Lung (tissue), 12 donors: ENCODE data around the gene PCAT7. TPM values are rescaled to one million over a fixed set of nuclear protein-coding genes. Genes with fewer than 3 reads are reported as not detected.

ENCODE experiments used
- ATAC-seq: fragments of 200-7000 bp; cut with Tn5 transposase; one replicate; pipeline ENCODE4 v1.9.1; 2020; ENCODE audit warnings: moderate number of reproducible peaks; ENCODE audit not compliant: insufficient read depth, low FRiP score
- DNase-seq, 3 donors: peaks; one replicate each; pipeline ENCODE4 v3.0.0-alpha.2; 2013 to 2017
- H3K27ac ChIP-seq, 2 donors: one replicate each; pipeline ENCODE4 v1.5.1; 2013; ENCODE audit warnings: mild to moderate bottlenecking in 2 of 2, moderate library complexity in 2 of 2, control low read depth in 1 of 2, inconsistent platforms in 1 of 2, low read depth in 1 of 2, low read length in 1 of 2
- H3K27me3 ChIP-seq, 3 donors: one replicate each; pipeline ENCODE4 v1.5.1; 2013; ENCODE audit warnings: low read length in 2 of 3; ENCODE audit not compliant: control insufficient read depth in 3 of 3, insufficient read depth in 3 of 3
- H3K36me3 ChIP-seq, 4 donors: one replicate each; pipeline ENCODE4 v1.5.1; 2013; ENCODE audit warnings: low read length in 4 of 4, mild to moderate bottlenecking in 1 of 4, moderate library complexity in 1 of 4; ENCODE audit not compliant: control insufficient read depth in 4 of 4, insufficient read depth in 4 of 4
- H3K4me1 ChIP-seq, 5 donors: one replicate each; pipeline ENCODE4 v1.5.1; 2013; ENCODE audit warnings: low read length in 5 of 5, mild to moderate bottlenecking in 2 of 5, moderate library complexity in 1 of 5; ENCODE audit not compliant: control insufficient read depth in 5 of 5, insufficient read depth in 5 of 5
- H3K4me3 ChIP-seq: one replicate; pipeline ENCODE4 v1.5.1; 2013; ENCODE audit warnings: mild to moderate bottlenecking, control low read depth, moderate library complexity
- H3K9ac ChIP-seq, 2 donors: one replicate each; pipeline ENCODE4 v1.5.1; 2013; ENCODE audit warnings: low read length in 2 of 2, control low read depth in 1 of 2; ENCODE audit not compliant: insufficient read depth in 1 of 2
- H3K9me3 ChIP-seq, 4 donors: one replicate each; pipeline ENCODE4 v1.5.1; 2013; ENCODE audit warnings: low read length in 3 of 4, mild to moderate bottlenecking in 1 of 4, moderate library complexity in 1 of 4; ENCODE audit not compliant: control insufficient read depth in 4 of 4, insufficient read depth in 3 of 4
- WGBS, 2 donors: extraction: QIAGEN DNeasy Blood & Tissue Kit; methylation state at CpG; one replicate each; pipeline ENCODE4 v1.1.7; 2013; 5-methylcytosine and 5-hydroxymethylcytosine counted together
- polyA plus RNA-seq, 2 donors: library from polyadenylated mRNA; stranded (reverse); fragments of 200-250 nt; gene quantifications; one replicate each; pipeline ENCODE4 v1.2.1, GENCODE V29; 2013
- total RNA-seq, 2 donors: library from RNA; depleted of rRNA in 1 of 2; stranded (reverse); fragments of >200 nt in 1 of 2; gene quantifications; one replicate each; pipeline ENCODE4 v1.2.1, GENCODE V29; 2014 to 2021
- TF ChIP-seq, protein P1 (sequence below): IDR thresholded peaks from 2 replicates; pipeline ENCODE4 v1.5.1; 2012; ENCODE audit warnings: mild to moderate bottlenecking; ENCODE audit errors: control extremely low read depth, extremely low read depth
- donor health status: control.
- donor health status: control.
- donor health status: Bipolar disorder and iron deficiency.
- donor health status: healthy.
- donor health status: DM: yes; HTN: yes; CAD: no.

The PCAT7 gene
- total and polyA plus RNA-seq, 4 donors = 0.09 to 0.28 (median 0.10) TPM; not detected in 1

DNA sequence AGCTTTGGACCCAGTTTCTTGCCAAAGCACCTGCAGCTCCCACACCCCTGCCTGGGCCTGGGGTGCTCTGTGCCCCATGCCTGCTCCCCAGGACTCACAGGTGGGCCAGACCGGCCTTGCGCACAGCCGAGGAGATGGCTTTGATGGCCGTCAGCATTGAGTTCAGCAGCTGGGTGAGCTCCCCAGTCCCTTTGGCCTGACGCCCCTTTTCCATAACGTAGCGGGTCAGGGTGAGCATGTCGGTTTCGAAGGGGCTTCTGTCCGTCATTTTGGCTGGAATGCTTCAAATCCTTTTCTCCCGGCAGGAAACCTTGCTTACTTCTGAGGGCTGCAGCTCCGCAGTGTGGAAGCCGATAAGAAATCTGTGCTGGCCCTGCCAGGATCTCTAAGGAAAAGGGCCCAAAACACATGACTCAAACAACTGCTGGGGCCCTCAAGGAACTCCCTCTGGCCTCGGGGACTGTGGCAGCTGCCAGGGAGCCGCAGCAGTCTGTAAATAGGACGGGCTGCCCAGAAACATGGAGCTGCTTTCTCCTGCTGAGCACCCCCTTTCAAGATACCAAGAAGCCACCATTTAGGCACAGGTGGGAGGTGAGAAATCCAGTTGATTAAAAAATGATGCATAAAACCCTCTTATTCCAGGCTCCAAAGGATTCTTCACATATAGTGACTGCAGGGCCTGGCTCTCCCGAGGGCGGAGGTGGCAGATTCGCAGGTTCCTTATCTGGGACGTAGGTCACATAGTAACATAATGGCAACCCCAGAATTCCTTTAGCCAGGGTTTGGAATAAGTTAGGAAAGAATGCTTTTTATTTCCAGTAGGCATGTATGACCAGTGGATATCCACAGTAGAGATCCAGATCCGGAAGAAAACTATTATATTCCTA, 38.8 kb downstream of the PCAT7 start, which contains the start of gene FBP2:
FBP2 (minus strand) TSS at position 366 of the 887 bp plus-strand sequence; CDS start at position 268, 98 bp downstream.
- Histone ChIP-seq H3K36me3 (no peaks in the 10 kb centered on the region), H3K27ac (no peak within 1 kb of the TSS), H3K9ac (no peak within 1 kb of the TSS), H3K4me1 (peaks cover 0 to 3% (median 0%) of the 10 kb centered on the region in 5 donors), H3K27me3 (no peaks in the 10 kb centered on the region), H3K9me3 (peaks cover 0 to 3% (median 0%) of the 10 kb centered on the region in 4 donors), H3K4me3 (no peak within 1 kb of the TSS)
- TF ChIP-seq, protein P1, sequence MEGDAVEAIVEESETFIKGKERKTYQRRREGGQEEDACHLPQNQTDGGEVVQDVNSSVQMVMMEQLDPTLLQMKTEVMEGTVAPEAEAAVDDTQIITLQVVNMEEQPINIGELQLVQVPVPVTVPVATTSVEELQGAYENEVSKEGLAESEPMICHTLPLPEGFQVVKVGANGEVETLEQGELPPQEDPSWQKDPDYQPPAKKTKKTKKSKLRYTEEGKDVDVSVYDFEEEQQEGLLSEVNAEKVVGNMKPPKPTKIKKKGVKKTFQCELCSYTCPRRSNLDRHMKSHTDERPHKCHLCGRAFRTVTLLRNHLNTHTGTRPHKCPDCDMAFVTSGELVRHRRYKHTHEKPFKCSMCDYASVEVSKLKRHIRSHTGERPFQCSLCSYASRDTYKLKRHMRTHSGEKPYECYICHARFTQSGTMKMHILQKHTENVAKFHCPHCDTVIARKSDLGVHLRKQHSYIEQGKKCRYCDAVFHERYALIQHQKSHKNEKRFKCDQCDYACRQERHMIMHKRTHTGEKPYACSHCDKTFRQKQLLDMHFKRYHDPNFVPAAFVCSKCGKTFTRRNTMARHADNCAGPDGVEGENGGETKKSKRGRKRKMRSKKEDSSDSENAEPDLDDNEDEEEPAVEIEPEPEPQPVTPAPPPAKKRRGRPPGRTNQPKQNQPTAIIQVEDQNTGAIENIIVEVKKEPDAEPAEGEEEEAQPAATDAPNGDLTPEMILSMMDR = no peak
- ATAC-seq (no peak), DNase-seq (peak in 2 of 3 donors; percentile 47 to 48)
- 72 to 82% methylated on average over 21 of the region's 21 CpGs for WGBS, 2 donors

DNA sequence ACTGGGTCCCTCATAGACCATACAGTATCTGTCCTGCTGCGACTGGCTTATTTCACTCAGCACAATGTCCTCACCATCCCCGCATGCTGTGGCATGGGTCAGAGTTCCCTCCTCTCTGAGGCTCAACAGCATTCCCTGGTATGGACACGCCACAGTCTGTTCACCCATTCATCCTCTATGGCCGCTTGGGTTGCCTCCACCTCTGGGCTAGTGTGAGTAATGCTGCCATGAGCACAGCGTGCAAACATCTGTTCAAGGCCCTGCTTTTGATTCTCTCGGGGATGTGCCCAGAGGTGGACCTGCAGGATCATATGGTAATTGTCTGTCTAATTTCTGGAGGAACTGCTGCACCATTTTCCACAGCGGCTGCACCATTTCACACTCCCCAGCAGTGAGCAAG, 44.2 kb downstream of the PCAT7 start:
- no peak overlapping the region for H3K4me3 ChIP-seq
- DNase-seq (no peak), ATAC-seq (no peak)
- H3K9me3 ChIP-seq = no peaks in the 10 kb centered on the region
- H3K27ac ChIP-seq = no peak overlapping the region
- WGBS, 2 donors = 93 to 96% methylated on average over 7 of the region's 7 CpGs
- H3K9ac ChIP-seq = no peak overlapping the region
- H3K4me1 ChIP-seq = peaks cover 0 to 7% (median 0%) of the 10 kb centered on the region in 5 donors
- H3K36me3 ChIP-seq = no peaks in the 10 kb centered on the region
- TF ChIP-seq, protein P1 = no peak
- no peaks in the 10 kb centered on the region for H3K27me3 ChIP-seq

DNA sequence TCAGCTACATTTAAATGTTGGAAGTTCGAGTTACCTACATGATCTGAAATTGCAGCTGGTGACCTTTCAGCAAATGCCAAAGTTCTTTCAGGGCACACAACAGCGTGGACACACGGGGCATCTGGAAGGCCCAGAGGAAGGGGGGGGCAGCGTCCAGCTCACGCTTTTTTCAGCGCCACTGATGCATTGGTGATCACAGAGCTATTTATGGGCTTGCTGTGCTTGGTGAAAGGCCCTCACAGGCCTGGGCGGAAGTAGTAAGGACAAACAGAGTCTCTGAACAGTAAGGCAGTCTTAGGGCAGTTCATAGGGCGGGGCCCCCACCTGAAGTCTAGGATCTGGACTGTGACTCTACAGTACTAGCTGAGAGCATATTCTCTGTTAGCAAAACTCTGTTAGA, 45.4 kb downstream of the PCAT7 start:
- H3K27me3 ChIP-seq = no peaks in the 10 kb centered on the region
- no peak overlapping the region for H3K9ac ChIP-seq
- no peak for ATAC-seq
- H3K4me3 ChIP-seq = no peak overlapping the region
- no peak for DNase-seq
- H3K27ac ChIP-seq = no peak overlapping the region
- TF ChIP-seq, protein P1 = no peak
- H3K36me3 ChIP-seq = no peaks in the 10 kb centered on the region
- 85 to 91% methylated on average over 8 of the region's 8 CpGs for WGBS, 2 donors
- no peaks in the 10 kb centered on the region for H3K9me3 ChIP-seq
- H3K4me1 ChIP-seq = peaks cover 0 to 8% (median 0%) of the 10 kb centered on the region in 5 donors
